Psoas muscle (tissue), 8 donors: Measurements from ENCODE around the gene ZBTB7A. TPM values are rescaled to one million over a fixed set of nuclear protein-coding genes. Genes with fewer than 3 reads are reported as not detected.

Source experiments
- ATAC-seq, 4 donors: fragments of 200-7000 bp; cut with Tn5 transposase; one replicate each; pipeline ENCODE4 v1.9.1; 2020; ENCODE audit warnings: moderate library complexity in 3 of 4, mild to moderate bottlenecking in 2 of 4
- DNase-seq, 2 donors: peaks; one replicate each; pipeline ENCODE4 v3.0.0-alpha.2; 2020
- H3K27ac ChIP-seq: fragments of 200-600 bp; one replicate; pipeline ENCODE4 v1.8.0; 2022
- H3K27me3 ChIP-seq, 3 donors: fragments of 200-600 bp in 1 of 3; one replicate each; pipeline versions ENCODE4 v1.6.1 to v1.8.0; 2013 to 2022; ENCODE audit warnings: low read length in 2 of 3, mild to moderate bottlenecking in 2 of 3, moderate library complexity in 1 of 3; ENCODE audit not compliant: insufficient read depth in 3 of 3
- H3K36me3 ChIP-seq, 2 donors: fragments of 200-600 bp in 1 of 2; one replicate each; pipeline versions ENCODE4 v1.6.1 to v1.8.0; 2013 to 2022; ENCODE audit warnings: low read depth in 1 of 2, mild to moderate bottlenecking in 1 of 2, moderate library complexity in 1 of 2; ENCODE audit not compliant: insufficient read depth in 1 of 2
- H3K4me1 ChIP-seq: fragments of 200-600 bp; one replicate; pipeline ENCODE4 v1.8.0; 2022
- H3K4me3 ChIP-seq: fragments of 200-600 bp; one replicate; pipeline ENCODE4 v1.8.0; 2022; ENCODE audit warnings: mild to moderate bottlenecking
- H3K9me3 ChIP-seq: fragments of 200-600 bp; one replicate; pipeline ENCODE4 v1.8.0; 2022
- WGBS, 3 donors: extraction: QIAGEN DNeasy Blood & Tissue Kit; methylation state at CpG; one replicate each; pipeline versions ENCODE4 v1.1.6 to v1.1.7; 2013; 5-methylcytosine and 5-hydroxymethylcytosine counted together
- intact Hi-C, 2 donors: fragments of 100-400 bp; cut with DNase I; formaldehyde crosslinking; loops; one replicate each; pipeline versions ENCODE4 v1.11.0 to v1.14.2; 2022
- polyA plus RNA-seq, 3 donors: library from polyadenylated mRNA; stranded (reverse); fragments of 200-250 nt; gene quantifications; one replicate each; pipeline ENCODE4 v1.2.3, GENCODE V29; 2013
- total RNA-seq, 4 donors: library from RNA; stranded (reverse); fragmentation: NEBNext Ultra II Directional in 2 of 4; extraction: Animal tissue kit (Norgen Biotek cat#: 25700) in 2 of 4; gene quantifications; one replicate each; pipeline versions ENCODE4 v1.2.1 to v1.2.4, GENCODE V29; 2021 to 2023
- TF ChIP-seq, protein P1 (sequence below): fragments of 200-600 bp; IDR thresholded peaks from one replicate; pipeline ENCODE4 v1.8.0; 2022; ENCODE audit warnings: antibody characterized with exemption
- donor health status: healthy with polysubstance abuse.
- donor health status: DM: no; HTN: no; CAD: no; lungs with moderate emphysema.
- donor health status: Bipolar disorder and iron deficiency.
- donor health status: healthy.
- donor health status: DM: yes; HTN: yes; CAD: no.
- donor health status: DM: no; HTN: no; CAD: no.
- donor health status: DM: no; HTN: no; CAD: no.
- donor health status: DM: yes; HTN: yes; CAD: no.

The ZBTB7A gene
- total and polyA plus RNA-seq, 7 donors, result 18.5 to 55.9 (median 25.7) TPM

DNA sequence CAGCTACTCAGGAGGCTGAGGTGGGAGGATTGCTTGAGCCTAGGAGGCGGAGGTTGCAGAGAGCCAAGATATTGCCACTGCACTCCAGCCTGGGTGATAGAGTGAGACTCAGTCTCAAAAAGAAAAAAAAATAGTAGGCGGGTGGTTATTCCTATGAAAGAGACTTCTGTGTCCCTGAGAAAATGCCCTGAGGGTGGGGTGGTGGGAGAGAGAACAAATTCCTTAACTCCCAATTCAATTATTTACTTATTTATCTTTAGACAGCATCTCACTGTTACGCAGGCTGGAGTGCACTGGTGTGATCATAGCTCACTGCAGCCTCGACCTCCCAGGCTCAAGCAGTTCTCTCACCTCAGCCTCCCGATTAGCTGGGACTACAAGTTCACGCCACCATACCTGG is 71.1 kb downstream of the ZBTB7A start:
- Histone ChIP-seq H3K27me3 (no peaks in the 10 kb centered on the region), H3K36me3 (no peaks in the 10 kb centered on the region), H3K4me1 (no peaks in the 10 kb centered on the region), H3K9me3 (no peaks in the 10 kb centered on the region), H3K27ac (no peak overlapping the region), H3K4me3 (no peak overlapping the region)
- intact Hi-C loops, result no loop called here
- no peak for ATAC-seq
- 76 to 86% (median 83%) methylated on average over 6 of the region's 6 CpGs for WGBS, 3 donors
- no peak for DNase-seq
- TF ChIP-seq, protein P1, sequence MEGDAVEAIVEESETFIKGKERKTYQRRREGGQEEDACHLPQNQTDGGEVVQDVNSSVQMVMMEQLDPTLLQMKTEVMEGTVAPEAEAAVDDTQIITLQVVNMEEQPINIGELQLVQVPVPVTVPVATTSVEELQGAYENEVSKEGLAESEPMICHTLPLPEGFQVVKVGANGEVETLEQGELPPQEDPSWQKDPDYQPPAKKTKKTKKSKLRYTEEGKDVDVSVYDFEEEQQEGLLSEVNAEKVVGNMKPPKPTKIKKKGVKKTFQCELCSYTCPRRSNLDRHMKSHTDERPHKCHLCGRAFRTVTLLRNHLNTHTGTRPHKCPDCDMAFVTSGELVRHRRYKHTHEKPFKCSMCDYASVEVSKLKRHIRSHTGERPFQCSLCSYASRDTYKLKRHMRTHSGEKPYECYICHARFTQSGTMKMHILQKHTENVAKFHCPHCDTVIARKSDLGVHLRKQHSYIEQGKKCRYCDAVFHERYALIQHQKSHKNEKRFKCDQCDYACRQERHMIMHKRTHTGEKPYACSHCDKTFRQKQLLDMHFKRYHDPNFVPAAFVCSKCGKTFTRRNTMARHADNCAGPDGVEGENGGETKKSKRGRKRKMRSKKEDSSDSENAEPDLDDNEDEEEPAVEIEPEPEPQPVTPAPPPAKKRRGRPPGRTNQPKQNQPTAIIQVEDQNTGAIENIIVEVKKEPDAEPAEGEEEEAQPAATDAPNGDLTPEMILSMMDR, result no peak

Other genes with a start within 250 kb of the ZBTB7A start
- gene ZFR2, start 197.9 kb downstream of the ZBTB7A start, total RNA-seq, result not detected
- gene ZFR2, start 197.9 kb downstream of the ZBTB7A start, polyA plus RNA-seq, result not detected
- gene ATCAY, start 186.2 kb downstream of the ZBTB7A start, total RNA-seq, result not detected
- gene ATCAY, start 186.2 kb downstream of the ZBTB7A start, polyA plus RNA-seq, result under 1 TPM in 1 of 3 donors, not detected in 2; 0.04 TPM
- gene NMRK2, start 133.8 kb downstream of the ZBTB7A start, total RNA-seq, result 100 to 1,000 TPM in 1 of 4 donors, 10 to 100 TPM in 2, 1 to 10 TPM in 1; 9.0 to 755 (median 89.4) TPM
- gene NMRK2, start 133.8 kb downstream of the ZBTB7A start, polyA plus RNA-seq, result 100 to 1,000 TPM in 2 of 3 donors, 10 to 100 TPM in 1; 45.2 to 636 (median 602) TPM
- gene DAPK3, start 95.8 kb downstream of the ZBTB7A start, total RNA-seq, result 100 to 1,000 TPM in 3 of 4 donors, 10 to 100 TPM in 1; 92.6 to 142 (median 105) TPM
- 100 to 1,000 TPM; 148 to 176 (median 165) TPM for gene DAPK3, start 95.8 kb downstream of the ZBTB7A start, polyA plus RNA-seq
- 1,000 to 10,000 TPM; 2,332 to 3,628 (median 2,726) TPM for gene EEF2, start 81.4 kb downstream of the ZBTB7A start, total RNA-seq
- gene EEF2, start 81.4 kb downstream of the ZBTB7A start, polyA plus RNA-seq, result 1,000 to 10,000 TPM; 1,416 to 1,891 (median 1,484) TPM
- 10 to 100 TPM; 14.6 to 27.2 (median 17.0) TPM for gene PIAS4, start 59.2 kb downstream of the ZBTB7A start, total RNA-seq
- gene PIAS4, start 59.2 kb downstream of the ZBTB7A start, polyA plus RNA-seq, result 10 to 100 TPM; 12.7 to 21.8 (median 14.6) TPM
- gene MAP2K2, start 57.2 kb upstream of the ZBTB7A start, total RNA-seq, result 100 to 1,000 TPM; 136 to 192 (median 151) TPM
- 100 to 1,000 TPM; 189 to 290 (median 207) TPM for gene MAP2K2, start 57.2 kb upstream of the ZBTB7A start, polyA plus RNA-seq
- not detected for gene CREB3L3, start 86.7 kb upstream of the ZBTB7A start, total RNA-seq
- under 1 TPM in 2 of 3 donors, not detected in 1; 0.04 to 0.22 TPM for gene CREB3L3, start 86.7 kb upstream of the ZBTB7A start, polyA plus RNA-seq
- gene SIRT6, start 115.7 kb upstream of the ZBTB7A start, total RNA-seq, result 10 to 100 TPM in 3 of 4 donors, 1 to 10 TPM in 1; 8.4 to 13.1 (median 11.4) TPM
- gene SIRT6, start 115.7 kb upstream of the ZBTB7A start, polyA plus RNA-seq, result 10 to 100 TPM; 15.0 to 23.5 (median 22.9) TPM
- 1 to 10 TPM in 2 of 4 donors, under 1 TPM in 2; 0.36 to 2.7 (median 0.84) TPM for gene ANKRD24, start 115.8 kb upstream of the ZBTB7A start, total RNA-seq
- under 1 TPM; 0.34 to 0.74 (median 0.41) TPM for gene ANKRD24, start 115.8 kb upstream of the ZBTB7A start, polyA plus RNA-seq
- under 1 TPM; 0.48 to 0.64 (median 0.58) TPM for gene EBI3, start 162.6 kb upstream of the ZBTB7A start, total RNA-seq
- under 1 TPM; 0.19 to 0.77 (median 0.27) TPM for gene EBI3, start 162.6 kb upstream of the ZBTB7A start, polyA plus RNA-seq
- 10 to 100 TPM; 11.7 to 21.6 (median 14.5) TPM for gene YJU2, start 180.2 kb upstream of the ZBTB7A start, total RNA-seq
- gene YJU2, start 180.2 kb upstream of the ZBTB7A start, polyA plus RNA-seq, result 10 to 100 TPM; 17.7 to 39.9 (median 27.4) TPM
- 1 to 10 TPM in 1 of 4 donors, under 1 TPM in 2, not detected in 1; 0.42 to 1.6 (median 0.61) TPM for gene SHD, start 212.4 kb upstream of the ZBTB7A start, total RNA-seq
- 1 to 10 TPM in 1 of 3 donors, under 1 TPM in 2; 0.04 to 2.1 (median 0.08) TPM for gene SHD, start 212.4 kb upstream of the ZBTB7A start, polyA plus RNA-seq
- under 1 TPM in 1 of 4 donors, not detected in 3; 0.20 TPM for gene TMIGD2, start 235.5 kb upstream of the ZBTB7A start, total RNA-seq
- under 1 TPM in 2 of 3 donors, not detected in 1; 0.10 to 0.18 TPM for gene TMIGD2, start 235.5 kb upstream of the ZBTB7A start, polyA plus RNA-seq
- gene FSD1, start 237.7 kb upstream of the ZBTB7A start, total RNA-seq, result not detected
- gene FSD1, start 237.7 kb upstream of the ZBTB7A start, polyA plus RNA-seq, result under 1 TPM in 1 of 3 donors, not detected in 2; 0.08 TPM